ENCODE measurements around the gene KCNQ1OT1.
A peak's percentile ranks its signal among the peaks of the same experiment; 100 is the strongest.

KCNQ1OT1 gene

GRCh38 chr11:2694995-2695939 lies 4.5 kb downstream of the KCNQ1OT1 start:
- Histone ChIP-seq H3K9ac (ENCODE audit: low read depth, low read length, poor library complexity, severe bottlenecking) (peak overlapping the region; percentile 77), H2AFZ (ENCODE audit: low read length) (no peak overlapping the region), H3K27me3 (ENCODE audit: insufficient read depth, low read length, poor library complexity, severe bottlenecking) (no peaks in the 10 kb centered on the region), H3K36me3 (ENCODE audit: insufficient read depth, low read length) (peaks cover 5% of the 10 kb centered on the region; the same call in 1 of the 2 replicates), H3K4me3 (ENCODE audit: low read length, poor library complexity, severe bottlenecking) (peak overlapping the region; percentile 75), H3K79me2 (ENCODE audit: insufficient read depth, low read length) (peaks cover 94% of the 10 kb centered on the region), H3K4me1 (ENCODE audit: insufficient read depth, low read length, poor library complexity, severe bottlenecking) (peaks cover 81% of the 10 kb centered on the region), H3K9me3 (ENCODE audit: insufficient read depth, low read depth, low read length) (no peaks in the 10 kb centered on the region), H3F3A (ENCODE audit: low read depth) (peaks cover 3% of the 10 kb centered on the region), H4K20me1 (ENCODE audit: insufficient read depth, low read length, poor library complexity, severe bottlenecking) (peaks cover 75% of the 10 kb centered on the region), H3K9me2 (replicated peaks; ENCODE audit: low read depth, low read length) (no peaks in the 10 kb centered on the region), H3K4me2 (ENCODE audit: low read depth, low read length, poor library complexity, severe bottlenecking) (peak overlapping the region; percentile 88)
- TF ChIP-seq, protein P1, sequence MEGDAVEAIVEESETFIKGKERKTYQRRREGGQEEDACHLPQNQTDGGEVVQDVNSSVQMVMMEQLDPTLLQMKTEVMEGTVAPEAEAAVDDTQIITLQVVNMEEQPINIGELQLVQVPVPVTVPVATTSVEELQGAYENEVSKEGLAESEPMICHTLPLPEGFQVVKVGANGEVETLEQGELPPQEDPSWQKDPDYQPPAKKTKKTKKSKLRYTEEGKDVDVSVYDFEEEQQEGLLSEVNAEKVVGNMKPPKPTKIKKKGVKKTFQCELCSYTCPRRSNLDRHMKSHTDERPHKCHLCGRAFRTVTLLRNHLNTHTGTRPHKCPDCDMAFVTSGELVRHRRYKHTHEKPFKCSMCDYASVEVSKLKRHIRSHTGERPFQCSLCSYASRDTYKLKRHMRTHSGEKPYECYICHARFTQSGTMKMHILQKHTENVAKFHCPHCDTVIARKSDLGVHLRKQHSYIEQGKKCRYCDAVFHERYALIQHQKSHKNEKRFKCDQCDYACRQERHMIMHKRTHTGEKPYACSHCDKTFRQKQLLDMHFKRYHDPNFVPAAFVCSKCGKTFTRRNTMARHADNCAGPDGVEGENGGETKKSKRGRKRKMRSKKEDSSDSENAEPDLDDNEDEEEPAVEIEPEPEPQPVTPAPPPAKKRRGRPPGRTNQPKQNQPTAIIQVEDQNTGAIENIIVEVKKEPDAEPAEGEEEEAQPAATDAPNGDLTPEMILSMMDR (conservative IDR thresholded peaks at IDR 0.05; ENCODE audit: low read length): no peak
- no peak for TF ChIP-seq EZH2phosphoT487 (IDR thresholded peaks at IDR 0.05; ENCODE audit: borderline replicate concordance)

DNA sequence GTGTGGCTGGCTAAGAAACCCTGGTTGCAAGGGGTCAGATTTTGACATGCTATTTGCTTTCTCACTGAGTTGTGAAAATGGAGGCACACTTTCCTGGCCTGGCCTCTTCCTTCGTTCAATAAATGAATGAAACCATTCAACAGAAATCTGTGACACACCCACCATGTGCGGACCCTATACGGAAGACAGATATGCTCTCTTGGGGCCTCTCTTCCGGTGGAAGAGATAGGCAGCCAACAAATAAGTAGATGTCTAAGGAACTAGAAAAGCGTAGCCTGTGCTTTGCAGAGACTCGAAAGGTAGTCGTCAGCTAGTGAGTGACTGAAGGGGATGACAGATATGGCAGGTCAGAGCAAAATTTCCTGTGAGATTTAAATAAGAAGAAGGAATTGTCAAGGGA lies 5.3 kb downstream of the KCNQ1OT1 start:
- Histone ChIP-seq H2AFZ (ENCODE audit: low read length) (no peak overlapping the region), H3K4me1 (ENCODE audit: insufficient read depth, low read length, poor library complexity, severe bottlenecking) (peaks cover 89% of the 10 kb centered on the region), H3K9ac (ENCODE audit: low read depth, low read length, poor library complexity, severe bottlenecking) (peak overlapping the region; percentile 77), H3K36me3 (ENCODE audit: insufficient read depth, low read length) (peaks cover 6% of the 10 kb centered on the region; the same call in 1 of the 2 replicates), H4K20me1 (ENCODE audit: insufficient read depth, low read length, poor library complexity, severe bottlenecking) (peaks cover 82% of the 10 kb centered on the region), H3K9me2 (replicated peaks; ENCODE audit: low read depth, low read length) (no peaks in the 10 kb centered on the region), H3F3A (ENCODE audit: low read depth) (peaks cover 3% of the 10 kb centered on the region), H3K4me2 (ENCODE audit: low read depth, low read length, poor library complexity, severe bottlenecking) (peak overlapping the region; percentile 88), H3K9me3 (ENCODE audit: insufficient read depth, low read depth, low read length) (no peaks in the 10 kb centered on the region), H3K79me2 (ENCODE audit: insufficient read depth, low read length) (peaks cover 99% of the 10 kb centered on the region), H3K4me3 (ENCODE audit: low read length, poor library complexity, severe bottlenecking) (peak overlapping the region; percentile 75), H3K27me3 (ENCODE audit: insufficient read depth, low read length, poor library complexity, severe bottlenecking) (no peaks in the 10 kb centered on the region)
- TF ChIP-seq, protein P1 (conservative IDR thresholded peaks at IDR 0.05; ENCODE audit: low read length): no peak
- no peak for TF ChIP-seq EZH2phosphoT487 (IDR thresholded peaks at IDR 0.05; ENCODE audit: borderline replicate concordance)

- no peak overlapping the region for H2AFZ ChIP-seq (ENCODE audit: low read length)
- H3K4me1 ChIP-seq (ENCODE audit: insufficient read depth, low read length, poor library complexity, severe bottlenecking): peaks cover 97% of the 10 kb centered on the region
- peak overlapping the region; percentile 75 for H3K4me3 ChIP-seq (ENCODE audit: low read length, poor library complexity, severe bottlenecking)
- no peaks in the 10 kb centered on the region for H3K27me3 ChIP-seq (ENCODE audit: insufficient read depth, low read length, poor library complexity, severe bottlenecking)
- H3K9me3 ChIP-seq (ENCODE audit: insufficient read depth, low read depth, low read length): no peaks in the 10 kb centered on the region
- H4K20me1 ChIP-seq (ENCODE audit: insufficient read depth, low read length, poor library complexity, severe bottlenecking): peaks cover 79% of the 10 kb centered on the region
- peak overlapping the region; percentile 77 for H3K9ac ChIP-seq (ENCODE audit: low read depth, low read length, poor library complexity, severe bottlenecking)
- peaks cover 99% of the 10 kb centered on the region for H3K79me2 ChIP-seq (ENCODE audit: insufficient read depth, low read length)
- H3K36me3 ChIP-seq (ENCODE audit: insufficient read depth, low read length): peaks cover 6% of the 10 kb centered on the region; the same call in 1 of the 2 replicates
- H3K4me2 ChIP-seq (ENCODE audit: low read depth, low read length, poor library complexity, severe bottlenecking): peak overlapping the region; percentile 88
- H3F3A ChIP-seq (ENCODE audit: low read depth): peaks cover 3% of the 10 kb centered on the region
- H3K9me2 ChIP-seq (replicated peaks; ENCODE audit: low read depth, low read length): no peaks in the 10 kb centered on the region
- no peak for TF ChIP-seq EZH2phosphoT487 (IDR thresholded peaks at IDR 0.05; ENCODE audit: borderline replicate concordance)
- TF ChIP-seq, protein P1 (conservative IDR thresholded peaks at IDR 0.05; ENCODE audit: low read length): peak; percentile 58
These were observed 6.2 kb downstream of the KCNQ1OT1 start for GRCh38 chr11:2693271-2694261.

All from Loucy (cell line).